Testis (tissue), 3 donors: ENCODE data around the gene LSR. TPM values are rescaled to one million over a fixed set of nuclear protein-coding genes. Genes with fewer than 3 reads are reported as not detected.

Source experiments
- DNase-seq: peaks from one replicate; pipeline ENCODE4 v3.0.0-alpha.2; 2019
- H3K27ac ChIP-seq, 2 donors: fragments of 200-600 bp; sonication (generic); one replicate each; pipeline ENCODE4 v1.5.1; 2019
- H3K27me3 ChIP-seq: fragments of 200-600 bp; sonication (generic); one replicate; pipeline ENCODE4 v1.5.1; 2019
- H3K36me3 ChIP-seq: fragments of 200-600 bp; sonication (generic); one replicate; pipeline ENCODE4 v1.5.1; 2017; ENCODE audit warnings: low read depth; ENCODE audit errors: missing control alignments
- H3K4me1 ChIP-seq: fragments of 200-600 bp; sonication (generic); one replicate; pipeline ENCODE4 v1.5.1; 2019
- H3K4me3 ChIP-seq, 2 donors: fragments of 200-600 bp; sonication (generic); one replicate each; pipeline ENCODE4 v1.5.1; 2017 to 2019
- H3K9me3 ChIP-seq: fragments of 200-600 bp; sonication (generic); one replicate; pipeline ENCODE4 v1.5.1; 2017
- CTCF ChIP-seq, 3 experiments: fragments of 450-650 bp in 2 of 3; fragments of 200-600 bp in 1 of 3; sonication (generic) in 1 of 3; IDR thresholded peaks; one replicate each; pipeline ENCODE4 v1.5.1; 2016 to 2019; ENCODE audit warnings: antibody characterized with exemption in 3 of 3, mild to moderate bottlenecking in 2 of 3, moderate library complexity in 1 of 3
- POLR2A ChIP-seq: fragments of 450-650 bp; IDR thresholded peaks from one replicate; pipeline ENCODE4 v1.6.1; 2017; ENCODE audit warnings: antibody characterized with exemption, mild to moderate bottlenecking, moderate library complexity
- WGBS, 2 donors: methylation state at CpG; one replicate each; pipeline ENCODE4 v1.1.5; 2018; 5-methylcytosine and 5-hydroxymethylcytosine counted together
- intact Hi-C: fragments of 100-400 bp; cut with DNase I; formaldehyde crosslinking; loops from one replicate; pipeline ENCODE4 v1.15.1; 2023; ENCODE audit warnings: low total_unique reads
- polyA plus RNA-seq: library from polyadenylated mRNA; stranded (reverse); fragments of 350-450 nt; fragmentation: Illumina TruSeq; extraction: RNeasy Lipid Tissue Mini Kit (QIAGEN cat#74804); gene quantifications from one replicate; pipeline ENCODE4 v1.2.3, GENCODE V29; 2014; ENCODE audit warnings: low read depth, low replicate concordance; ENCODE audit not compliant: insufficient read depth
- total RNA-seq, 2 donors: library from RNA; depleted of rRNA; stranded (reverse); fragments of >200 nt; gene quantifications; one replicate each; pipeline ENCODE4 v1.2.3, GENCODE V29; 2016

The LSR gene
- total and polyA plus RNA-seq, 3 donors from 2014 or later, result 85.7 to 195 (median 154) TPM

GRCh38 chr19:35287713-35288112 lies 38.9 kb downstream of the LSR start:
- WGBS, 2 donors, result 85 to 94% methylated on average over 10 of the region's 10 CpGs
- intact Hi-C loops, result no loop called here
- TF ChIP-seq CTCF (IDR thresholded peaks at IDR 0.05), result no peak
- TF ChIP-seq POLR2A, result no peak
- H3K4me3 ChIP-seq, result no peak overlapping the region
- no peak overlapping the region for H3K27ac ChIP-seq
- no peak for DNase-seq
- no peaks in the 10 kb centered on the region for H3K9me3 ChIP-seq
- H3K4me1 ChIP-seq, result no peaks in the 10 kb centered on the region
- no peaks in the 10 kb centered on the region for H3K36me3 ChIP-seq
- no peaks in the 10 kb centered on the region for H3K27me3 ChIP-seq

- H3K4me3 ChIP-seq, result no peak overlapping the region
- H3K36me3 ChIP-seq, result no peaks in the 10 kb centered on the region
- H3K4me1 ChIP-seq, result no peaks in the 10 kb centered on the region
- 76 to 77% methylated on average over 2 of the region's 2 CpGs for WGBS, 2 donors
- no peaks in the 10 kb centered on the region for H3K9me3 ChIP-seq
- no peaks in the 10 kb centered on the region for H3K27me3 ChIP-seq
- intact Hi-C loops, result no loop called here
- no peak overlapping the region for H3K27ac ChIP-seq
- DNase-seq, result no peak
- no peak for TF ChIP-seq POLR2A
- no peak for TF ChIP-seq CTCF (IDR thresholded peaks at IDR 0.05)
These were observed 39.5 kb downstream of the LSR start for GRCh38 chr19:35288331-35288730.

GRCh38 chr19:35288906-35289305 lies 40.1 kb downstream of the LSR start:
- intact Hi-C loops, result no loop called here
- 76 to 78% methylated on average over 5 of the region's 5 CpGs for WGBS, 2 donors
- H3K27me3 ChIP-seq, result no peaks in the 10 kb centered on the region

GRCh38 chr19:35290381-35291127 lies 41.8 kb downstream of the LSR start:
- H3K27me3 ChIP-seq, result no peaks in the 10 kb centered on the region
- no peak for DNase-seq
- intact Hi-C loops, result no loop called here
- no peak overlapping the region for H3K27ac ChIP-seq
- H3K4me1 ChIP-seq, result no peaks in the 10 kb centered on the region
- no peaks in the 10 kb centered on the region for H3K9me3 ChIP-seq
- WGBS, 2 donors, result 86 to 96% methylated on average over 4 to 20 of the region's 20 CpGs
- no peaks in the 10 kb centered on the region for H3K36me3 ChIP-seq
- TF ChIP-seq CTCF (IDR thresholded peaks at IDR 0.05) (no peak), POLR2A (no peak)
- no peak overlapping the region for H3K4me3 ChIP-seq

More at GRCh38 chr19:35288906-35289305, 40.1 kb downstream of the LSR start:
- Histone ChIP-seq H3K9me3 (no peaks in the 10 kb centered on the region), H3K27ac (no peak overlapping the region), H3K4me3 (no peak overlapping the region), H3K4me1 (no peaks in the 10 kb centered on the region), H3K36me3 (no peaks in the 10 kb centered on the region)
- no peak for TF ChIP-seq CTCF (IDR thresholded peaks at IDR 0.05)
- TF ChIP-seq POLR2A, result no peak
- no peak for DNase-seq

- intact Hi-C loops, result no loop called here
- Histone ChIP-seq H3K27me3 (no peaks in the 10 kb centered on the region), H3K9me3 (no peaks in the 10 kb centered on the region), H3K4me3 (no peak overlapping the region), H3K36me3 (no peaks in the 10 kb centered on the region), H3K4me1 (no peaks in the 10 kb centered on the region), H3K27ac (no peak overlapping the region)
- no peak for TF ChIP-seq CTCF (IDR thresholded peaks at IDR 0.05)
- TF ChIP-seq POLR2A, result no peak
- WGBS, 2 donors, result 83 to 89% methylated on average over 6 of the region's 6 CpGs
- no peak for DNase-seq
These were observed 42.5 kb downstream of the LSR start for GRCh38 chr19:35291259-35291658.
